H1 (cell line): ENCODE measurements around the gene ORC6.

ENCODE experiments used
- BACH1 ChIP-seq: IDR thresholded peaks from 2 replicates; pipeline ENCODE4 v1.6.1; 2012; ENCODE audit warnings: low read length, improper control_type of control experiment
- CEBPB ChIP-seq: IDR thresholded peaks from 2 replicates; pipeline ENCODE4 v1.6.1; 2012; ENCODE audit warnings: low read depth, low read length
- CTCF ChIP-seq, 3 experiments: IDR thresholded peaks; 1 replicate in 2 of 3; 2 replicates in 1 of 3; pipeline versions ENCODE4 v1.5.1 to v1.6.1; 2011; ENCODE audit warnings: low read length in 3 of 3, mild to moderate bottlenecking in 3 of 3, inconsistent platforms in 2 of 3, low read depth in 1 of 3, moderate library complexity in 1 of 3; ENCODE audit not compliant: insufficient read depth in 1 of 3; ENCODE audit errors: control extremely low read depth in 1 of 3
- EZH2 ChIP-seq: fragments of 200-600 bp; sonication (generic); IDR thresholded peaks from 2 replicates; pipeline ENCODE4 v1.7.1; 2012; ENCODE audit warnings: low read depth, mild to moderate bottlenecking, moderate library complexity, low read length, inconsistent platforms; ENCODE audit not compliant: severe bottlenecking
- HDAC6 ChIP-seq: IDR thresholded peaks from one replicate; pipeline ENCODE4 v1.7.1; 2012; ENCODE audit warnings: low read depth, mild to moderate bottlenecking, inconsistent platforms, low read length, moderate library complexity
- JUN ChIP-seq: IDR thresholded peaks from 2 replicates; pipeline ENCODE4 v1.6.1; 2011; ENCODE audit warnings: low read depth, mild to moderate bottlenecking, improper control_type of control experiment, low read length
- SP4 ChIP-seq: IDR thresholded peaks from 2 replicates; pipeline ENCODE4 v1.6.1; 2012; ENCODE audit warnings: low read length, inconsistent platforms
- ZNF274 ChIP-seq: IDR thresholded peaks from 2 replicates; pipeline ENCODE4 v1.7.0; 2012; ENCODE audit warnings: low read length, borderline replicate concordance; ENCODE audit errors: extremely low read depth

GRCh38 chr16:46719528-46719927 is 30.1 kb downstream of the ORC6 start:
- TF ChIP-seq CEBPB (no peak), JUN (no peak), HDAC6 (no peak), CTCF (IDR thresholded peaks at IDR 0.05; ENCODE audit: control extremely low read depth in 1 of 3, insufficient read depth in 1 of 3, low read depth in 1 of 3, low read length in 3 of 3) (no peak), ZNF274 (no peak), BACH1 (no peak), EZH2 (no peak), SP4 (no peak)
